GM12873 (cell line): ENCODE measurements around the gene OLFM1.

Source experiments
- TF ChIP-seq, protein P1 (sequence below): IDR thresholded peaks from 2 replicates; pipeline ENCODE4 v1.5.1; 2012; ENCODE audit warnings: low read depth, mild to moderate bottlenecking, moderate library complexity, low read length, control low read depth; ENCODE audit not compliant: insufficient read depth; ENCODE audit errors: missing control alignments

The OLFM1 gene

DNA sequence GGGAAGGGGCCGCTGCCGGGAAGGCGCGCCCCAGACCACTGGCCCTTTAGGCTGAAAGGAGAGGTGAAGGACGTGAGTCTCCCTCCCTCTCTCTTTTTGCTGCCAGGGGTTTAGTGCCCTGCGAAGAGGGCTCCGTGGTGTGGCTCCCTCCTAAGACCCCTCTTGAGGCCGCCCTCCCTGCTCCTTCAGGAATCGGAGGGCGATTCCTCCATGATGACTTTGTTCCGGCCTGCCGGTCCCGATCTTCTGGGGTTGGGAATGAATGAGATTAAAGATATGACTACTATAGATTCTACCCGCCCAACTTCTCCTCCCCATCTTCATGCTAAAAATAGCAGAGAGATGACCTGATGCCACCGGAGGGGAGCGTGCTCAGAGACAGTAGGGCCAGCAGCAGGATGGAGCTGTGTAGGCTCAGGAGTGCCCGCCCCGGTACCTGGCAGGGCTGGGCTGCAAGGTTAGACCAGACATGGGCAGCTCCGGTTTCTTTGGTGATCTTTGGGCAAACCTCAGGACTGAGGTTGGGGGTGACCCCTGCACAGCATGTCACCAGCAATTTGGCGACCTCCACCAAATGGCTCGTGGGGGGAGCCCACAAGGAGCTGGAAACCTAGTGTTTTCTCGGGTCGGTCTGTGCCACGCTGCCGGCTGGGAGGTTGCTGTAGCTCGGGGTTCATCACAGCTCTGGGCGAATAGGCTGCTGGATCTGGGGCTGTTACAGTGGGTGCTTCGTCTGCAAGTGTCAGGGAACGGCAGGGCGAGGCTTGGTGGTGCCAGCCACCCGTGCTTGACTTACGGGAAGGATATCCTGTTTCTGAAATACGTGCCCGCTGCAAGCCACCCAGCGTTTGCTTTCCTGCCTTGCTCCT, 1.7 kb downstream of the OLFM1 start:
- TF ChIP-seq, protein P1, sequence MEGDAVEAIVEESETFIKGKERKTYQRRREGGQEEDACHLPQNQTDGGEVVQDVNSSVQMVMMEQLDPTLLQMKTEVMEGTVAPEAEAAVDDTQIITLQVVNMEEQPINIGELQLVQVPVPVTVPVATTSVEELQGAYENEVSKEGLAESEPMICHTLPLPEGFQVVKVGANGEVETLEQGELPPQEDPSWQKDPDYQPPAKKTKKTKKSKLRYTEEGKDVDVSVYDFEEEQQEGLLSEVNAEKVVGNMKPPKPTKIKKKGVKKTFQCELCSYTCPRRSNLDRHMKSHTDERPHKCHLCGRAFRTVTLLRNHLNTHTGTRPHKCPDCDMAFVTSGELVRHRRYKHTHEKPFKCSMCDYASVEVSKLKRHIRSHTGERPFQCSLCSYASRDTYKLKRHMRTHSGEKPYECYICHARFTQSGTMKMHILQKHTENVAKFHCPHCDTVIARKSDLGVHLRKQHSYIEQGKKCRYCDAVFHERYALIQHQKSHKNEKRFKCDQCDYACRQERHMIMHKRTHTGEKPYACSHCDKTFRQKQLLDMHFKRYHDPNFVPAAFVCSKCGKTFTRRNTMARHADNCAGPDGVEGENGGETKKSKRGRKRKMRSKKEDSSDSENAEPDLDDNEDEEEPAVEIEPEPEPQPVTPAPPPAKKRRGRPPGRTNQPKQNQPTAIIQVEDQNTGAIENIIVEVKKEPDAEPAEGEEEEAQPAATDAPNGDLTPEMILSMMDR: no peak

DNA sequence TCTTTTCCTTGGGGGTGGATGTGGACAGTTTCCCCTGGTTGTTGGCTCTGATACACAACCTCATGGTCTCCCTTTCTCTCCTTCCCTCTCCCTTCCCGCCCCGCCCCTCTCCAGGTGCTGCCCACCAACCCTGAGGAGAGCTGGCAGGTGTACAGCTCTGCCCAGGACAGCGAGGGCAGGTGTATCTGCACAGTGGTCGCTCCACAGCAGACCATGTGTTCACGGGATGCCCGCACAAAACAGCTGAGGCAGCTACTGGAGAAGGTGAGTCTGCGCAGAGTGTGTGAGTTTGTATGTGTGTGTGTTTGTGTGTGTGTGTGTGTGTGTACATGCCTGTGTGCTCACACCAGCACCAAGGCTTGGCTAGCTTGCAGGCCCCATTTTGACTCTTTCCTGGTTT, 2.6 kb downstream of the OLFM1 start:
- TF ChIP-seq, protein P1: no peak

DNA sequence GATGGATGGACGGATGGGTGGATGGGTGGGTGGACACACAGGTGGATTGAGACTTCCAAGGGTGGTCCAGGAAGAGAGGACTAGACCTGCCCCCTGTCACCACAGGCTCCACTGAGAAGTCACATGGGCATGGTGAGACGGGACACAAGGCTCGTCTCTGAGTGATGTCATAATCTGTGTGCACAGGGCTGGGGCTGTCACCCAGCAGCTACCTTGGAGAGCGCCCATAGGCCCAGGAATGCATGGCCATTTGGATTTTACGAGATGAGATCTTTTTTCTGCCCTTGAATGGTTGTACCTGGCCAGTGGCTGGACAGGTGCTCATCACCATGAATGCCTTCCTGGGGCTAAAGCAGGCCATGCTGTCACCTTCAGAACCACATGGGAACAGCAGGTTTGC, 3.1 kb downstream of the OLFM1 start:
- TF ChIP-seq, protein P1: no peak

DNA sequence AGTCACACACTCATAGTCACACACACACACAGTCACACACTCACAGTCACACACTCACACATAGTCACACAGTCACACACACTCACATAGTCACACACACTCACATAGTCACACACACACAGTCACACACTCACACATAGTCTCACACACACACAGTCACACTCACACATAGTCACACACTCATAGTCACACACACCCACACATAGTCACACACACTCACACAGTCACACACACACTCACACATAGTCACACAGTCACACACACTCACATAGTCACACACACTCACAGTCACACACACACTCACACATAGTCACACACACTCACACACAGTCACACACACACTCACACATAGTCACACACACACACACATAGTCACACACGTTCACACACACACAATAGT, 4.1 kb downstream of the OLFM1 start:
- TF ChIP-seq, protein P1: no peak

DNA sequence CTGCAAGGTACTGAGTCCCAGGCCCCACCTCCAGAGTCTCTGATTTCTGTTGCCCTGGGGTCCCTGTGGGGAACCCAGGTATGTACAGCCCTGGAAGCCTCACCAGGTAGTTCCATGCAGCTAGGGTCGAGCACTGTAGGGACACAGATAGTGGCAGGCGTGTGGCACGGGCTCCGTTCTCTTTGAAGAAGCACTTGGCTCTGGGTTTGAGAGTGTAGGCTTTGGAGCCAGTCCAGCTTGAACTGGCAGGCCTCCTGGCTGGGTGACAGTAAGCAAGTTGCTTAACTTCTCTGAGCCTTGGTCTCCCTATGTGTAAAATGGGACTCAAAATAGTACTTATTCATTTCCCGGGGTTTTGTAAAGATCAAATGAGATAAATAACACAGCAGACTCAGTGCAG, 5.6 kb downstream of the OLFM1 start:
- TF ChIP-seq, protein P1: no peak

DNA sequence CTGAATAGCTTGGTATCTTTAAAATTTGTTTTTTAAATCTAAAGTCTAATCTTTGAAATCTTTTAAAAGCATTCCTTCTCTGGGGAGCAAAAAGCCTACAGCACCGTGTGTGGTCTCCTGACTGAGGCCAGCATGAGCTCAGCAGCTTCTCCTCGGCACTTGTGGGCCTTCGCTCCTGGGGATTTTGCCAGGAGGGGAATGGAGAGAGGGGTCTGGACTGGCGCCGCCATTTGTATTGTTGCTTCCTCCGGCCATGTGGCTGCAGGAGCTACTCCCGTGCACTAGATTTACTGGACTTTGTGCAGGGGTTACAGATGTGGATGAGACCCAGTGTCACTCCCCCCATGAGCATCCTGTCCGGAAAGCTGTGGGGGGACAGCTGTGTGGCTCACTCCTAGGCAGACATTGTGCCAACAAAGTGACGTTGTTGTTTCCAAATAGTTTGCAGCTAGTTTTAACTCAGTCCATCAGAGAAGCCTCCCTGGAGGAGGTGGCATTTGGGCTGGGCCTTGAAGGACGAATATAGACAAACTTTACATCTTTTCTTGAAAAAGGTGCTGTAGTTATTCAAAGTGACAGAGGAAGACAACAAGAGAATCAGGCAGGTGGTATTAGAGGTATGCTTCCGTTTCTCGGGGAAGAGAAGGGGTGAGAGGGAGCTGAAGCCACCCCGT, 6.6 kb downstream of the OLFM1 start:
- TF ChIP-seq, protein P1: no peak

DNA sequence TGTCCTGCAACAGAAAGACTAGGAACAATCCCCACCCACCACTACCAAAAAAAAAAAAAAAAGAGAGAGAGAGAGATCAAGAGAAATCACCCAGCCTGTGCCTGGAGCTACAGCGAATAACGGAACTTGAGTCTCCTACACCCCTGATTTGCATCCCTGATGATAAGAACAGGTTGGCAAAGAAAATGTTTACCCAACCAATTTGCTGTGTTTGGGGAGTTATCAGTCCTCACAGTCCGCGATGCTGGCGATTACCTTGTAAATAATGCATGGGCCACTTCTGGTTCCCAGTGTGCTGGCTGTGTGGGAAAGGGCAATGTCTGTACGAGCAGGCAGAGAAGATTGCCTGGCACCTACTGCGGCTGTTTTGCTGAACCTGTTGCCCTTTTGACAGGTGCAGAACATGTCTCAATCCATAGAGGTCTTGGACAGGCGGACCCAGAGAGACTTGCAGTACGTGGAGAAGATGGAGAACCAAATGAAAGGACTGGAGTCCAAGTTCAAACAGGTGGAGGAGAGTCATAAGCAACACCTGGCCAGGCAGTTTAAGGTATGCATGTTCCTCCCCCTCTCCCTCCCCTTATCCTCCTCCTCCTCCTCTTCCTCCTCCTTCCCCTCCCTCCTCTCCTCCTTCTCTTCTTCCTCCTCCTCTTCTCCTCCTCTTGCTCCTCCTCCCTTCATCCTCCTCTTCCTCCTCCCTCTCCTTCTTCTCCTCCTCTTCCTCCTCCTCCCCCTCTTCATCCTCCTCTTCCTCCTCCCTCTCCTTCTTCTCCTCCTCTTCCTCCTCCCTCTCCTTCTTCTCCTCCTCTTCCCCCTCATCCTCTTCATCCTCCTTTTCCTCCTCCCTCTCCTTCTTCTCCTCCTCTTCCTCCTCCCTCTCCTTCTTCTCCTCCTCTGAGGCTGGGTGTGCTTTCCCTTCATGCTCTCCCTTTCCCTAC, 8.3 kb downstream of the OLFM1 start:
- TF ChIP-seq, protein P1: no peak
